GM12878 (cell line): ENCODE data around the gene KIRREL3. TPM values are rescaled to one million over a fixed set of nuclear protein-coding genes. Genes with fewer than 3 reads are reported as not detected.

ENCODE experiments used
- ATAC-seq: fragments of 200-7000 bp; cut with Tn5 transposase; 3 replicates; pipeline ENCODE4 v1.9.1; 2020; ENCODE audit warnings: mild to moderate bottlenecking, moderate library complexity
- BruUV-seq: library from RNA; stranded (reverse); fragments of 400-500 nt; replicated peaks from 2 replicates; lab custom pipeline; 2021; lab: Mats Ljungman, UMichigan
- CTCF ChIA-PET: fragments of 300-600 bp; sonication (Branson Sonifier 250); formaldehyde crosslinking; extraction: SDS; loops from one replicate; lab custom pipeline; 2021; ENCODE audit warnings: inconsistent platforms; lab: Yijun Ruan, JAX
- POLR2A ChIA-PET: fragments of 350-600 bp; formaldehyde crosslinking; extraction: SDS; loops from one replicate; lab custom pipeline; 2021; ENCODE audit warnings: inconsistent platforms; lab: Charles Lee
- RAD21 ChIA-PET: fragments of 300-600 bp; sonication (Branson Sonifier 250); formaldehyde crosslinking; loops from one replicate; lab custom pipeline; 2023; ENCODE audit warnings: antibody characterized with exemption; ENCODE audit not compliant: unreplicated experiment; lab: Charles Lee
- SMC1A ChIA-PET: fragments of 300-600 bp; sonication (Branson Sonifier 250); formaldehyde crosslinking; loops from one replicate; lab custom pipeline; 2023; ENCODE audit not compliant: unreplicated experiment, uncharacterized antibody; lab: Charles Lee
- DNase-seq: peaks from one replicate; pipeline ENCODE4 v3.0.0-alpha.2; 2011; ENCODE audit warnings: low read depth, low spot score
- FAIRE-seq: peaks from 3 replicates; lab custom pipeline; 2011; peaks lifted over from hg19 to GRCh38; lab: Jason Lieb, UNC
- H2AFZ ChIP-seq: 2 replicates; pipeline ENCODE4 v1.6.0; 2011; ENCODE audit warnings: low read depth, low read length, control low read depth; ENCODE audit not compliant: control insufficient read depth
- H3K27ac ChIP-seq: 2 replicates; pipeline ENCODE4 v1.5.1; 2011; ENCODE audit warnings: control low read depth; ENCODE audit not compliant: control insufficient read depth, insufficient read depth
- H3K27me3 ChIP-seq, 2 experiments: replicated peaks in 1 of 2; 2 replicates each; pipeline versions ENCODE4 v1.6.0 to v1.6.1; 2011; ENCODE audit warnings: low read length in 1 of 2; ENCODE audit not compliant: control insufficient read depth in 2 of 2, insufficient read depth in 2 of 2
- H3K36me3 ChIP-seq, 2 experiments: 2 replicates each; pipeline ENCODE4 v1.5.1; 2011; ENCODE audit warnings: low read length in 1 of 2; ENCODE audit not compliant: control insufficient read depth in 2 of 2, insufficient read depth in 2 of 2
- H3K4me1 ChIP-seq: 2 replicates; pipeline ENCODE4 v1.6.1; 2011; ENCODE audit warnings: mild to moderate bottlenecking, low read length, moderate library complexity, mixed read lengths; ENCODE audit not compliant: control insufficient read depth, insufficient read depth
- H3K4me2 ChIP-seq: 2 replicates; pipeline ENCODE4 v1.6.0; 2011; ENCODE audit warnings: control low read depth; ENCODE audit not compliant: control insufficient read depth, insufficient read depth
- H3K4me3 ChIP-seq: fragments of 200-600 bp; sonication (generic); 2 replicates; pipeline ENCODE4 v1.5.1; 2016
- H3K79me2 ChIP-seq: 2 replicates; pipeline ENCODE4 v1.6.0; 2011; ENCODE audit warnings: low read length; ENCODE audit not compliant: control insufficient read depth, insufficient read depth
- H3K9ac ChIP-seq: 2 replicates; pipeline ENCODE4 v1.8.0; 2011; ENCODE audit warnings: low read length, control low read depth, mixed read lengths; ENCODE audit not compliant: control insufficient read depth, insufficient read depth
- H3K9me3 ChIP-seq: replicated peaks from 3 replicates; pipeline ENCODE4 v1.5.1; 2011; ENCODE audit warnings: mild to moderate bottlenecking, low read length; ENCODE audit not compliant: control insufficient read depth, insufficient read depth
- H4K20me1 ChIP-seq: 2 replicates; pipeline ENCODE4 v1.6.0; 2011; ENCODE audit not compliant: control insufficient read depth, insufficient read depth
- KAT2A ChIP-seq: conservative IDR thresholded peaks from 2 replicates; pipeline ENCODE4 v1.6.1; 2011; ENCODE audit warnings: low read depth, low read length; ENCODE audit not compliant: control insufficient read depth
- SREBF2 ChIP-seq: IDR thresholded peaks from 2 replicates; pipeline ENCODE4 v1.6.1; 2012; ENCODE audit warnings: mild to moderate bottlenecking, low read length
- ZNF687 ChIP-seq: fragments of 450-650 bp; IDR thresholded peaks from 2 replicates; pipeline ENCODE4 v1.6.1; 2017; ENCODE audit warnings: mild to moderate bottlenecking, moderate library complexity
- WGBS: methylation state at CpG from one replicate; pipeline ENCODE4 v1.1.6; 2016; ENCODE audit warnings: low lambda C conversion rate; ENCODE audit not compliant: insufficient replicate concordance, insufficient coverage; ENCODE audit errors: missing lambda C conversion rate; 5-methylcytosine and 5-hydroxymethylcytosine counted together
- in situ Hi-C: fragments of 300-500 bp; cut with MboI; formaldehyde crosslinking; loops from 9 replicates; pipeline ENCODE4 v1.14.3; 2018; ENCODE audit warnings: mixed read lengths
- intact Hi-C: fragments of 100-400 bp; cut with micrococcal nuclease; formaldehyde crosslinking; loops from one replicate; pipeline ENCODE4 v1.14.2; 2022; ENCODE audit not compliant: unreplicated experiment
- polyA plus RNA-seq, 11 experiments: library from polyadenylated mRNA; depleted of rRNA in 4 of 11; unstranded in 6 of 11; stranded (reverse) in 5 of 11; fragments of >200 nt; fragmentation: Nextera tagmentation in 4 of 11; fragmentation: Illumina TruSeq in 1 of 11; extraction: Ambion mirVana in 4 of 11; extraction: Trizol in 1 of 11; gene quantifications; 1 replicate in 1 of 11; 2 replicates in 10 of 11; pipeline versions ENCODE4 v1.2.1 to v1.2.3, GENCODE V29; 2011 to 2016; ENCODE audit warnings: inconsistent platforms in 2 of 11, missing spikeins in 2 of 11, low read depth in 1 of 11
- total RNA-seq, 4 experiments: library from RNA; depleted of rRNA in 3 of 4; stranded (reverse); fragments of >200 nt in 3 of 4; fragmentation: Illumina TruSeq in 1 of 4; extraction: Trizol in 1 of 4; gene quantifications; 2 replicates each; pipeline versions ENCODE4 v1.2.1 to v1.2.3, GENCODE V29; 2013 to 2021
- TF ChIP-seq, protein P1 (sequence below): IDR thresholded peaks from 2 replicates; pipeline ENCODE4 v1.6.1; 2011; ENCODE audit warnings: low read depth, low read length, improper control_type of control experiment, borderline replicate concordance

Gene KIRREL3
- total and polyA plus RNA-seq, 10 of the 15 experiments (the other 5 are each of a cell fraction or from before 2014, with no cell fraction given), result under 0.01 TPM; not detected in 9

- Histone ChIP-seq H3K4me2 (no peak overlapping the region), H3K4me1 (no peaks in the 10 kb centered on the region), H4K20me1 (no peaks in the 10 kb centered on the region), H3K79me2 (no peaks in the 10 kb centered on the region), H3K27ac (no peak overlapping the region), H3K36me3 (no peaks in the 10 kb centered on the region), H3K4me3 (no peak overlapping the region), H3K9ac (no peak overlapping the region), H2AFZ (no peak overlapping the region), H3K9me3 (no peaks in the 10 kb centered on the region), H3K27me3 (no peaks in the 10 kb centered on the region; a peak in 1 of 4 replicates)
- in situ Hi-C loops, result no loop called here
- TF ChIP-seq, protein P1, sequence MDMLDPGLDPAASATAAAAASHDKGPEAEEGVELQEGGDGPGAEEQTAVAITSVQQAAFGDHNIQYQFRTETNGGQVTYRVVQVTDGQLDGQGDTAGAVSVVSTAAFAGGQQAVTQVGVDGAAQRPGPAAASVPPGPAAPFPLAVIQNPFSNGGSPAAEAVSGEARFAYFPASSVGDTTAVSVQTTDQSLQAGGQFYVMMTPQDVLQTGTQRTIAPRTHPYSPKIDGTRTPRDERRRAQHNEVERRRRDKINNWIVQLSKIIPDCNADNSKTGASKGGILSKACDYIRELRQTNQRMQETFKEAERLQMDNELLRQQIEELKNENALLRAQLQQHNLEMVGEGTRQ, result no peak
- no peak for TF ChIP-seq SREBF2
- no peak for TF ChIP-seq ZNF687
- TF ChIP-seq KAT2A, result no peak
- WGBS, result 14% methylated on average over 7 of the region's 9 CpGs
- intact Hi-C loops, result no loop called here
- BruUV-seq, result no TSS peak
- RAD21 ChIA-PET, result no interaction called here
- SMC1A ChIA-PET, result interaction anchor here (1.2 kb wide), 1 partner anchor 12 kb away, joined by 3 read pairs; no protein-coding TSS in a partner anchor
- POLR2A ChIA-PET, result no interaction called here
- ATAC-seq (no peak), FAIRE-seq (no peak), DNase-seq (no peak)
- CTCF ChIA-PET, result no interaction called here
These were observed 422.1 kb downstream of the KIRREL3 start for GRCh38 chr11:126578426-126578825.
